Tibial artery (tissue), 4 donors: ENCODE data around the gene CREB3L1.

Experiments
- DNase-seq, 2 donors: peaks; one replicate each; pipeline ENCODE4 v3.0.0-alpha.2; 2019
- H3K27ac ChIP-seq, 2 donors: fragments of 200-600 bp; sonication (generic) in 1 of 2; 1 replicate in 1 of 2; 2 replicates in 1 of 2; pipeline ENCODE4 v1.5.1; 2018 to 2019; ENCODE audit warnings: mild to moderate bottlenecking in 1 of 2
- H3K27me3 ChIP-seq, 2 donors: fragments of 200-600 bp; sonication (generic) in 1 of 2; one replicate each; pipeline versions ENCODE4 v1.5.1 to v1.6.0; 2016 to 2019
- H3K36me3 ChIP-seq, 3 donors: fragments of 200-600 bp; sonication (generic) in 2 of 3; one replicate each; pipeline ENCODE4 v1.5.1; 2016 to 2019; ENCODE audit warnings: mild to moderate bottlenecking in 2 of 3
- H3K4me1 ChIP-seq, 4 donors: fragments of 200-600 bp; sonication (generic) in 2 of 4; 1 replicate in 3 of 4; 2 replicates in 1 of 4; pipeline ENCODE4 v1.5.1; 2016 to 2019
- H3K4me3 ChIP-seq, 2 donors: fragments of 200-600 bp; sonication (generic) in 1 of 2; 1 replicate in 1 of 2; 2 replicates in 1 of 2; pipeline ENCODE4 v1.5.1; 2018 to 2019; ENCODE audit warnings: mild to moderate bottlenecking in 2 of 2
- H3K9me3 ChIP-seq, 3 donors: fragments of 200-600 bp; sonication (generic) in 1 of 3; one replicate each; pipeline ENCODE4 v1.5.1; 2016 to 2019
- CTCF ChIP-seq, 2 experiments: fragments of 200-600 bp in 1 of 2; fragments of 450-650 bp in 1 of 2; IDR thresholded peaks; one replicate each; pipeline ENCODE4 v1.5.1; 2017 to 2019; ENCODE audit warnings: antibody characterized with exemption in 2 of 2, mild to moderate bottlenecking in 1 of 2, moderate library complexity in 1 of 2
- intact Hi-C: fragments of 100-400 bp; cut with DNase I; formaldehyde crosslinking; loops from one replicate; pipeline ENCODE4 v1.15.0; 2023; ENCODE audit warnings: low total_unique reads

CREB3L1 gene

DNA sequence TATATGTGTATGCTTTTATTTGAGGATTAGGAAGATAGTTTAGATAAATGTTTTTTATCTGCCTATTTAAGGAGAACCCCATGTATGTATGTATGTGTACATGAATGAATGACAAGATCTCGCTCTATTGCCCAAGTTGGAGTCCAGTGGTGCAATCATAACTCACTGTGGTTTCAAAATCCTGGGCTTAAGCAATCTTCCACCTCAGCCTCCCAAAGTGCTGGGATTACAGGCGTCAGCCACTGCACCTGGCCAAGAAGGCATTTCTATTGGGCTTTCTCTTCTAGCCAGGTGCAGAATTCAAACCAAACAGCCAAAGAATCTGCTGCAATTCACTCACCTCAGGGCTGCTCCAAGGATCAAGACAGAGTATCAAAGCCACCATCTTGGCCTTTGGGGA lies 44.3 kb downstream of the CREB3L1 start:
- intact Hi-C loops = no loop called here
- Histone ChIP-seq H3K36me3 (peaks cover 0 to 7% (median 0%) of the 10 kb centered on the region in 3 donors), H3K9me3 (no peaks in the 10 kb centered on the region), H3K27ac (no peak overlapping the region), H3K27me3 (peaks cover 0 to 36% of the 10 kb centered on the region in 2 donors), H3K4me3 (no peak overlapping the region), H3K4me1 (no peaks in the 10 kb centered on the region)
- TF ChIP-seq CTCF (IDR thresholded peaks at IDR 0.05) = no peak
- DNase-seq = no peak

- H3K27ac ChIP-seq = no peak overlapping the region
- H3K27me3 ChIP-seq = peaks cover 0 to 34% of the 10 kb centered on the region in 2 donors
- H3K4me1 ChIP-seq = no peaks in the 10 kb centered on the region
- TF ChIP-seq CTCF (IDR thresholded peaks at IDR 0.05) = no peak
- H3K9me3 ChIP-seq = no peaks in the 10 kb centered on the region
- peaks cover 0 to 7% (median 0%) of the 10 kb centered on the region in 3 donors for H3K36me3 ChIP-seq
- H3K4me3 ChIP-seq = no peak overlapping the region
- no peak for DNase-seq
- intact Hi-C loops = no loop called here
Measured at GRCh38 chr11:46322759-46323158, 45.3 kb downstream of the CREB3L1 start.

GRCh38 chr11:46326813-46327416 lies 49.5 kb downstream of the CREB3L1 start:
- intact Hi-C loops = no loop called here
- H3K4me1 ChIP-seq = no peaks in the 10 kb centered on the region
- no peak for TF ChIP-seq CTCF (IDR thresholded peaks at IDR 0.05)
- no peaks in the 10 kb centered on the region for H3K36me3 ChIP-seq
- no peak for DNase-seq
- H3K27me3 ChIP-seq = peaks cover 0 to 54% of the 10 kb centered on the region in 2 donors
- H3K27ac ChIP-seq = no peak overlapping the region
- no peak overlapping the region for H3K4me3 ChIP-seq
- no peaks in the 10 kb centered on the region for H3K9me3 ChIP-seq

- TF ChIP-seq CTCF (IDR thresholded peaks at IDR 0.05) = no peak
- intact Hi-C loops = no loop called here
- Histone ChIP-seq H3K36me3 (no peaks in the 10 kb centered on the region), H3K4me3 (no peak overlapping the region), H3K4me1 (peaks cover 0 to 8% (median 6%) of the 10 kb centered on the region in 4 donors), H3K27ac (no peak overlapping the region), H3K9me3 (no peaks in the 10 kb centered on the region), H3K27me3 (peaks cover 0 to 59% of the 10 kb centered on the region in 2 donors)
- DNase-seq = no peak
Measured at GRCh38 chr11:46327829-46328228, 50.4 kb downstream of the CREB3L1 start.

GRCh38 chr11:46330154-46330553 lies 52.7 kb downstream of the CREB3L1 start:
- no peak for TF ChIP-seq CTCF (IDR thresholded peaks at IDR 0.05)
- no peak for DNase-seq
- peaks cover 0 to 17% (median 13%) of the 10 kb centered on the region in 4 donors for H3K4me1 ChIP-seq
- H3K36me3 ChIP-seq = no peaks in the 10 kb centered on the region
- no peaks in the 10 kb centered on the region for H3K9me3 ChIP-seq
- intact Hi-C loops = no loop called here
- no peak overlapping the region for H3K4me3 ChIP-seq
- H3K27ac ChIP-seq = no peak overlapping the region
- peaks cover 0 to 74% of the 10 kb centered on the region in 2 donors for H3K27me3 ChIP-seq
